K562 (cell line): ENCODE results near the gene GNB5. TPM values are rescaled to one million over a fixed set of nuclear protein-coding genes. Genes with fewer than 3 reads are reported as not detected.

Experiments
- ATAC-seq: fragments of 200-7000 bp; cut with Tn5 transposase; 3 replicates; pipeline ENCODE4 v1.9.1; 2020; ENCODE audit warnings: moderate library complexity
- BruUV-seq: library from RNA; stranded (reverse); fragments of 400-500 nt; replicated peaks from 2 replicates; lab custom pipeline; 2021; lab: Mats Ljungman, UMichigan
- CTCF ChIA-PET: fragments of 300-600 bp; formaldehyde crosslinking; extraction: SDS; loops from one replicate; lab custom pipeline; 2021; ENCODE audit warnings: low intra/inter-chr PET ratio; lab: Yijun Ruan, JAX
- POLR2A ChIA-PET: fragments of 300-600, 350-650 bp; sonication (Branson Sonifier 250); formaldehyde crosslinking; extraction: SDS; loops from one replicate; lab custom pipeline; 2021; ENCODE audit warnings: antibody characterized with exemption, inconsistent platforms; lab: Yijun Ruan, JAX
- DNase-seq, 4 experiments: peaks; one replicate each; pipeline versions ENCODE4 v3.0.0 to v3.0.0-alpha.2; 2011 to 2018; ENCODE audit warnings: low spot score in 3 of 4, mixed read lengths in 3 of 4; ENCODE audit errors: extremely low read depth in 1 of 4
- FAIRE-seq: peaks from 2 replicates; lab custom pipeline; 2011; peaks lifted over from hg19 to GRCh38; lab: Jason Lieb, UNC
- H2AFZ ChIP-seq: 2 replicates; pipeline ENCODE4 v1.6.0; 2011; ENCODE audit warnings: low read depth, low read length, control low read depth, inconsistent platforms
- H3K27ac ChIP-seq: fragments of 200-600 bp; 3 replicates; pipeline ENCODE4 v1.8.0; 2011; ENCODE audit warnings: low read depth, mild to moderate bottlenecking, control low read depth, inconsistent platforms, low read length, moderate library complexity, mixed read lengths; ENCODE audit errors: extremely low read depth
- H3K27me3 ChIP-seq, 2 experiments: fragments of 300-600 bp in 1 of 2; 2 replicates in 1 of 2; 3 replicates in 1 of 2; pipeline versions ENCODE4 v1.6.0 to v1.8.0; 2011; ENCODE audit warnings: inconsistent platforms in 2 of 2, low read length in 2 of 2, mild to moderate bottlenecking in 1 of 2, mixed read lengths in 1 of 2, moderate library complexity in 1 of 2; ENCODE audit not compliant: control insufficient read depth in 2 of 2, insufficient read depth in 2 of 2
- H3K36me3 ChIP-seq: fragments of 300-600 bp; 3 replicates; pipeline ENCODE4 v1.8.0; 2011; ENCODE audit warnings: mild to moderate bottlenecking, low read length, inconsistent platforms; ENCODE audit not compliant: control insufficient read depth, insufficient read depth
- H3K4me1 ChIP-seq, 2 experiments: fragments of 200-600 bp in 1 of 2; replicated peaks in 1 of 2; 2 replicates in 1 of 2; 3 replicates in 1 of 2; pipeline versions ENCODE4 v1.5.1 to v1.8.0; 2011; ENCODE audit warnings: inconsistent platforms in 2 of 2, low read length in 2 of 2, mild to moderate bottlenecking in 1 of 2, mixed read lengths in 1 of 2, moderate library complexity in 1 of 2; ENCODE audit not compliant: control insufficient read depth in 2 of 2, insufficient read depth in 2 of 2
- H3K4me2 ChIP-seq: 2 replicates; pipeline ENCODE4 v1.6.1; 2011; ENCODE audit warnings: low read length, control low read depth, inconsistent platforms, mixed read lengths; ENCODE audit not compliant: insufficient read depth
- H3K4me3 ChIP-seq: fragments of 200-600 bp; sonication (generic), shearing (Covaris generic); 2 replicates; pipeline ENCODE4 v1.5.1; 2016; ENCODE audit warnings: control low read depth, inconsistent platforms
- H3K79me2 ChIP-seq: fragments of 200-600 bp; 3 replicates; pipeline ENCODE4 v1.8.0; 2011; ENCODE audit warnings: low read length, inconsistent platforms; ENCODE audit not compliant: control insufficient read depth, insufficient read depth
- H3K9ac ChIP-seq, 2 experiments: 2 replicates each; pipeline versions ENCODE4 v1.6.0 to v1.6.1; 2011; ENCODE audit warnings: low read depth in 2 of 2, low read length in 2 of 2, control low read depth in 1 of 2, inconsistent platforms in 1 of 2, mild to moderate bottlenecking in 1 of 2, mixed read lengths in 1 of 2; ENCODE audit not compliant: insufficient read depth in 1 of 2
- H3K9me1 ChIP-seq: one replicate; pipeline ENCODE4 v1.6.0; 2011; ENCODE audit warnings: inconsistent platforms, mild to moderate bottlenecking, low read length, moderate library complexity; ENCODE audit not compliant: control insufficient read depth, insufficient read depth
- H3K9me3 ChIP-seq: replicated peaks from 2 replicates; pipeline ENCODE4 v1.5.1; 2011; ENCODE audit warnings: low read depth, low read length, inconsistent platforms; ENCODE audit not compliant: control insufficient read depth, insufficient read depth
- H4K20me1 ChIP-seq: replicated peaks from 2 replicates; pipeline ENCODE4 v1.6.1; 2011; ENCODE audit warnings: low read length, inconsistent platforms, mixed read lengths; ENCODE audit not compliant: control insufficient read depth, insufficient read depth
- ERF ChIP-seq: fragments of 450-650 bp; formaldehyde crosslinking; IDR thresholded peaks from 2 replicates; pipeline ENCODE4 v1.4.0; 2020; ENCODE audit warnings: mild to moderate bottlenecking, mixed read lengths
- MNT ChIP-seq, 2 experiments: fragments of 450-650 bp; conservative IDR thresholded peaks; 2 replicates each; pipeline ENCODE4 v1.6.1; 2017; ENCODE audit warnings: mild to moderate bottlenecking in 2 of 2, moderate library complexity in 2 of 2
- NFIX ChIP-seq: fragments of 250-450 bp; sonication (Bioruptor Pico); IDR thresholded peaks from 2 replicates; pipeline ENCODE4 v1.4.0; 2020; ENCODE audit warnings: low read depth, mild to moderate bottlenecking, moderate library complexity
- PCBP2 ChIP-seq: fragments of 200-400 bp; formaldehyde crosslinking; IDR thresholded peaks from 2 replicates; pipeline ENCODE4 v1.6.1; 2018; ENCODE audit warnings: low read length, low read depth, mild to moderate bottlenecking, moderate library complexity; ENCODE audit not compliant: poor library complexity, severe bottlenecking
- STAT6 ChIP-seq: sonication (generic); formaldehyde crosslinking; IDR thresholded peaks from 2 replicates; pipeline ENCODE4 v1.8.1; 2023; ENCODE audit warnings: mild to moderate bottlenecking, missing genetic modification reagents
- ZBTB17 ChIP-seq: fragments of 450-650 bp; formaldehyde crosslinking; IDR thresholded peaks from 2 replicates; pipeline ENCODE4 v1.4.0; 2020; ENCODE audit warnings: mild to moderate bottlenecking
- ZNF77 ChIP-seq: fragments of 250-450 bp; sonication (Bioruptor Pico); IDR thresholded peaks from 2 replicates; pipeline ENCODE4 v1.5.0; 2020
- WGBS: fragments of 100-300 bp; shearing (Covaris generic); methylation state at CpG from one replicate; pipeline ENCODE4 v1.1.6; 2016; ENCODE audit warnings: low coverage, mixed read lengths; ENCODE audit not compliant: insufficient coverage; ENCODE audit errors: missing lambda C conversion rate; 5-methylcytosine and 5-hydroxymethylcytosine counted together
- in situ Hi-C: fragments of 300-500 bp; cut with MboI; formaldehyde crosslinking; loops from 4 replicates; pipeline ENCODE4 v1.15.0; 2018; ENCODE audit warnings: inconsistent platforms, mixed read lengths
- intact Hi-C: fragments of 100-400 bp; cut with micrococcal nuclease; formaldehyde crosslinking; loops from 2 replicates; pipeline ENCODE4 v1.14.2; 2022
- polyA plus RNA-seq, 8 experiments: library from polyadenylated mRNA; depleted of rRNA in 4 of 8; stranded (reverse) in 5 of 8; unstranded in 3 of 8; fragments of >200 nt; fragmentation: Nextera tagmentation in 2 of 8; fragmentation: Illumina TruSeq in 1 of 8; extraction: Ambion mirVana in 2 of 8; extraction: Trizol in 1 of 8; gene quantifications; 2 replicates each; pipeline versions ENCODE4 v1.2.1 to v1.2.3, GENCODE V29; 2011 to 2014; ENCODE audit warnings: inconsistent platforms in 1 of 8, missing spikeins in 1 of 8
- total RNA-seq, 7 experiments: library from RNA; depleted of rRNA in 6 of 7; stranded (reverse); fragments of >200 nt in 6 of 7; fragmentation: Illumina TruSeq in 2 of 7; extraction: Trizol in 2 of 7; gene quantifications; 2 replicates each; pipeline versions ENCODE4 v1.2.1 to v1.2.3, GENCODE V29; 2011 to 2021; ENCODE audit warnings: low replicate concordance in 1 of 7

The GNB5 gene
- total and polyA plus RNA-seq, 9 of the 15 experiments (the other 6 are each of a cell fraction or from before 2014, with no cell fraction given) = 0.11 to 2.1 (median 0.77) TPM

GRCh38 chr15:52207191-52207590, 16.0 kb upstream of the GNB5 start:
- CTCF ChIA-PET = no interaction called here
- POLR2A ChIA-PET = no interaction called here
- Histone ChIP-seq H3K9ac (no peak overlapping the region), H4K20me1 (no peaks in the 10 kb centered on the region), H3K9me3 (no peaks in the 10 kb centered on the region), H3K4me3 (no peak overlapping the region), H3K9me1 (no peaks in the 10 kb centered on the region), H3K36me3 (no peaks in the 10 kb centered on the region), H3K79me2 (no peaks in the 10 kb centered on the region), H3K4me2 (no peak overlapping the region), H3K27ac (no peak overlapping the region), H2AFZ (no peak overlapping the region), H3K4me1 (no peaks in the 10 kb centered on the region), H3K27me3 (peaks cover 9 to 16% of the 10 kb centered on the region in 2 experiments; a peak in 3 of 5 replicates)
- in situ Hi-C loops (no loop called here), intact Hi-C loops (no loop called here)
- DNase-seq (no peak), ATAC-seq (no peak), FAIRE-seq (no peak)
- WGBS = 0% methylated on average over 1 of the region's 1 CpG
- no peak for TF ChIP-seq STAT6 (CRISPR knock-in tag)
- no peak for TF ChIP-seq MNT (conservative IDR thresholded peaks at IDR 0.05)
- TF ChIP-seq PCBP2 = no peak
- TF ChIP-seq ZBTB17 (CRISPR knock-in tag) = no peak
- no peak for TF ChIP-seq ZNF77 (CRISPR knock-in tag)
- TF ChIP-seq NFIX (CRISPR knock-in tag) = no peak
- no peak for TF ChIP-seq ERF (CRISPR knock-in tag)
- no TSS peak for BruUV-seq
